ENCODE results near the gene PCNX1. TPM values are rescaled to one million over a fixed set of nuclear protein-coding genes. Genes with fewer than 3 reads are reported as not detected.
"Not testable (repeated sequence)": the region's sequence is repeated elsewhere in the genome, so short reads cannot be mapped to it uniquely, and the experiment has no call there.

PCNX1 gene
- total RNA-seq, 1 donor from 2014 or later = 77.2 TPM

DNA sequence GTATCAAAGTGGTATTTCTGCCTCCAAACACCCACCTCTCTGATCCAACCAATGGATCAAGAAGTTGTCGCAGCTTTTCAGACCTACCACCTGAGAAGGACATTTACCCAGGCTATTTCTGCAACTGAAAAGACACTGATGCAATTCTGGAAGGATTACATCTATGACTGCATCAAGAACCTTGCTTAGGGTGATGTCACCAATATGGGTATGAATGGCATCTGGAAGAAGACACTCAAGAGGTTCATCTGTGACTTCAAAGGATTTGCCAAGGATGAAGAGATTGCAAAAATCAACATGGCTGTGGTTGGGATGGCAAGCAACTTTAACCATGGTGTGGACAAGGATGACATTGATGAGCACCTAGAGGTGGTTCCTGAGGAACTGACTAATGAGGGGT is 154.2 kb downstream of the PCNX1 start:
- H3K9me3 Mint-ChIP-seq = peaks cover 14% of the 10 kb centered on the region
- no peak for DNase-seq (ENCODE audit: low spot score in 2 of 2, unreplicated experiment in 2 of 2)
- H3K27me3 Mint-ChIP-seq (ENCODE audit: low read depth) = no peaks in the 10 kb centered on the region
- H3K27ac Mint-ChIP-seq = no peak overlapping the region
- H3K36me3 Mint-ChIP-seq = peaks cover 49% of the 10 kb centered on the region
- H3K4me1 Mint-ChIP-seq = no peaks in the 10 kb centered on the region
- H3K4me3 Mint-ChIP-seq = no peak overlapping the region
- no peak for TF ChIP-seq CTCF (IDR thresholded peaks at IDR 0.05; ENCODE audit: unreplicated experiment)

- Mint-ChIP-seq H3K9me3 (peaks cover 26% of the 10 kb centered on the region), H3K4me1 (no peaks in the 10 kb centered on the region), H3K27me3 (ENCODE audit: low read depth) (no peaks in the 10 kb centered on the region), H3K27ac (peak overlapping the region; percentile 81), H3K4me3 (no peak overlapping the region), H3K36me3 (peaks cover 62% of the 10 kb centered on the region)
- no peak for DNase-seq (ENCODE audit: low spot score in 2 of 2, unreplicated experiment in 2 of 2)
- TF ChIP-seq CTCF (IDR thresholded peaks at IDR 0.05; ENCODE audit: unreplicated experiment) = no peak
Measured at GRCh38 chr14:71062581-71063303, 155.5 kb downstream of the PCNX1 start.

DNA sequence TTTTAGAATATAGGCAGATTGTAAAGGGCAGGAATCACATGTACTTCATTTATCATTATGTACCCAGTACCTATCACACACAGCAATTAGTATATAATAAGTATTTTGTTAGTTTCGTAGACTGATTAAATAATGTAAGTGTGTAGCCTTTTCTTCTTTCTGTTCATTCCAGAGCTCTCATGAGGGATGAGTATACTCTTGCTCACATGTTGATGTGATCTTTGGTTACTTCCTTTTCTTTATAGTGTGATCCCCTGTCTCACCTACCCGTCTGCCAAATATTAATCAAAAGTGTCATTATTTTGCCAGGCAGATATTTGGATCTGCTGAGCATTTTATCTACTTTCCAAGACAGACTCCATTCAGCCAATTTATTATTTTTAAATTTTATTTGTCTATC is 156.1 kb downstream of the PCNX1 start:
- H3K27ac Mint-ChIP-seq = peak overlapping the region; percentile 81
- H3K27me3 Mint-ChIP-seq (ENCODE audit: low read depth) = no peaks in the 10 kb centered on the region
- H3K36me3 Mint-ChIP-seq = peaks cover 60% of the 10 kb centered on the region
- H3K4me3 Mint-ChIP-seq = no peak overlapping the region
- DNase-seq (ENCODE audit: low spot score in 2 of 2, unreplicated experiment in 2 of 2) = no peak
- peaks cover 26% of the 10 kb centered on the region for H3K9me3 Mint-ChIP-seq
- no peaks in the 10 kb centered on the region for H3K4me1 Mint-ChIP-seq
- no peak for TF ChIP-seq CTCF (IDR thresholded peaks at IDR 0.05; ENCODE audit: unreplicated experiment)

GRCh38 chr14:71064747-71065146 is 157.5 kb downstream of the PCNX1 start:
- Mint-ChIP-seq H3K9me3 (peaks cover 26% of the 10 kb centered on the region), H3K36me3 (peaks cover 64% of the 10 kb centered on the region)
- H3K4me1 Mint-ChIP-seq; DNase-seq (ENCODE audit: low spot score in 2 of 2, unreplicated experiment in 2 of 2); H3K27me3 Mint-ChIP-seq (ENCODE audit: low read depth); H3K27ac Mint-ChIP-seq; H3K4me3 Mint-ChIP-seq: not testable (repeated sequence)

GRCh38 chr14:71070169-71070568 is 162.9 kb downstream of the PCNX1 start:
- DNase-seq (ENCODE audit: low spot score in 2 of 2, unreplicated experiment in 2 of 2) = no peak
- peaks cover 28% of the 10 kb centered on the region for H3K9me3 Mint-ChIP-seq
- TF ChIP-seq CTCF (IDR thresholded peaks at IDR 0.05; ENCODE audit: unreplicated experiment) = no peak

GRCh38 chr14:71071042-71071441 is 163.8 kb downstream of the PCNX1 start:
- Mint-ChIP-seq H3K27me3 (ENCODE audit: low read depth) (no peaks in the 10 kb centered on the region), H3K4me1 (no peaks in the 10 kb centered on the region), H3K9me3 (peaks cover 21% of the 10 kb centered on the region), H3K27ac (no peak overlapping the region), H3K36me3 (peaks cover 56% of the 10 kb centered on the region), H3K4me3 (no peak overlapping the region)
- no peak for TF ChIP-seq CTCF (IDR thresholded peaks at IDR 0.05; ENCODE audit: unreplicated experiment)
- DNase-seq (ENCODE audit: low spot score in 2 of 2, unreplicated experiment in 2 of 2) = no peak

More at GRCh38 chr14:71070169-71070568, 162.9 kb downstream of the PCNX1 start:
- no peaks in the 10 kb centered on the region for H3K4me1 Mint-ChIP-seq
- no peak overlapping the region for H3K27ac Mint-ChIP-seq
- peaks cover 61% of the 10 kb centered on the region for H3K36me3 Mint-ChIP-seq
- H3K27me3 Mint-ChIP-seq (ENCODE audit: low read depth) = no peaks in the 10 kb centered on the region
- H3K4me3 Mint-ChIP-seq = no peak overlapping the region

Data from mesothelial cell of epicardium (in vitro differentiated cells).